Activated CD8-positive, alpha-beta memory T cell treated with anti-CD3 and anti-CD28 coated beads, Interleukin-2, amount 50 U/mL, for 24 hours (primary cell): ENCODE data around the gene EHMT1.

Source experiments
- DNase-seq: peaks from one replicate; pipeline ENCODE4 v3.0.0-alpha.2; 2020; ENCODE audit errors: extremely low read depth

The EHMT1 gene

GRCh38 chr9:137825324-137825989 is 206.7 kb downstream of the EHMT1 start:
- DNase-seq = no peak

GRCh38 chr9:137827908-137828526 is 209.2 kb downstream of the EHMT1 start:
- DNase-seq = no peak

- DNase-seq = no peak
Observed at GRCh38 chr9:137828527-137829259, 209.9 kb downstream of the EHMT1 start.

GRCh38 chr9:137829260-137829996 is 210.6 kb downstream of the EHMT1 start:
- no peak for DNase-seq

GRCh38 chr9:137832191-137832700 is 213.4 kb downstream of the EHMT1 start:
- DNase-seq = no peak

- no peak for DNase-seq
Observed at GRCh38 chr9:137832830-137833590, 214.2 kb downstream of the EHMT1 start.

GRCh38 chr9:137833721-137834613 is 215.2 kb downstream of the EHMT1 start:
- no peak for DNase-seq

GRCh38 chr9:137834846-137835546 is 216.2 kb downstream of the EHMT1 start:
- DNase-seq = no peak

GRCh38 chr9:137836151-137836830 is 217.5 kb downstream of the EHMT1 start:
- DNase-seq = no peak

- DNase-seq = no peak
Observed at GRCh38 chr9:137836831-137837241, 218.0 kb downstream of the EHMT1 start.

GRCh38 chr9:137837345-137838278 is 218.8 kb downstream of the EHMT1 start:
- DNase-seq = no peak

GRCh38 chr9:137838576-137838975 is 219.8 kb downstream of the EHMT1 start:
- no peak for DNase-seq

GRCh38 chr9:137843355-137843754 is 224.6 kb downstream of the EHMT1 start:
- no peak for DNase-seq

GRCh38 chr9:137851516-137852267 is 232.9 kb downstream of the EHMT1 start:
- DNase-seq = no peak

GRCh38 chr9:137853392-137853995 is 234.7 kb downstream of the EHMT1 start:
- DNase-seq = no peak

- no peak for DNase-seq
Observed at GRCh38 chr9:137860361-137860760, 241.6 kb downstream of the EHMT1 start.
